Measurements from ENCODE around the gene DYNLRB1. TPM values are rescaled to one million over a fixed set of nuclear protein-coding genes. Genes with fewer than 3 reads are reported as not detected.
A peak's percentile ranks its signal among the peaks of the same experiment; 100 is the strongest.

DYNLRB1 gene
- total and polyA plus RNA-seq, 2 donors from 2014 or later = 185 to 676 TPM

DNA sequence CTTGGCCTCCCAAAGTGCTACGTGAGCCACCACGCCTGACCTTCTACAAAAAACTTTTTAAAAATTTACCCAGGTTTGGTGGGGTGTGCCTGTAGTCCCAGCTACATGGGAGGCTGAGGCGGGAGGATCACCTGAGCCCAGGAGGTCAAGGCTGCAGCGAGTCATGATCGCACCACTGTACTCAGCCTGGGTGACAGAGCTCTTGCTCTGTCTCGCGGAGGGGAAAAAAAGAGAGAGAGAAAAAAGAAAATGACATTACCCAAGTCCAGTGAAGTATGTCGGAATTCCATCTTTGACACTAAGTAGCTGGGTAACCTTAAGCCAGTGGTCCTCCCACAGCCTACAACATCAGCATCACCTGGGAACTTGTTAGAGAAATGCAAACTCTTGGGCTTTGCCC is 23.5 kb downstream of the DYNLRB1 start:
- FAIRE-seq (no peak), DNase-seq (no peak)
- TF ChIP-seq, protein P1, sequence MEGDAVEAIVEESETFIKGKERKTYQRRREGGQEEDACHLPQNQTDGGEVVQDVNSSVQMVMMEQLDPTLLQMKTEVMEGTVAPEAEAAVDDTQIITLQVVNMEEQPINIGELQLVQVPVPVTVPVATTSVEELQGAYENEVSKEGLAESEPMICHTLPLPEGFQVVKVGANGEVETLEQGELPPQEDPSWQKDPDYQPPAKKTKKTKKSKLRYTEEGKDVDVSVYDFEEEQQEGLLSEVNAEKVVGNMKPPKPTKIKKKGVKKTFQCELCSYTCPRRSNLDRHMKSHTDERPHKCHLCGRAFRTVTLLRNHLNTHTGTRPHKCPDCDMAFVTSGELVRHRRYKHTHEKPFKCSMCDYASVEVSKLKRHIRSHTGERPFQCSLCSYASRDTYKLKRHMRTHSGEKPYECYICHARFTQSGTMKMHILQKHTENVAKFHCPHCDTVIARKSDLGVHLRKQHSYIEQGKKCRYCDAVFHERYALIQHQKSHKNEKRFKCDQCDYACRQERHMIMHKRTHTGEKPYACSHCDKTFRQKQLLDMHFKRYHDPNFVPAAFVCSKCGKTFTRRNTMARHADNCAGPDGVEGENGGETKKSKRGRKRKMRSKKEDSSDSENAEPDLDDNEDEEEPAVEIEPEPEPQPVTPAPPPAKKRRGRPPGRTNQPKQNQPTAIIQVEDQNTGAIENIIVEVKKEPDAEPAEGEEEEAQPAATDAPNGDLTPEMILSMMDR (IDR thresholded peaks at IDR 0.05; ENCODE audit: borderline replicate concordance, extremely low read depth, insufficient read depth) = no peak
- Histone ChIP-seq H3K9ac (ENCODE audit: low read length in 3 of 3) (no peak overlapping the region), H3K27me3 (ENCODE audit: control insufficient read depth, insufficient read depth, low read length) (no peaks in the 10 kb centered on the region), H3K4me1 (ENCODE audit: control insufficient read depth in 2 of 3, insufficient read depth in 2 of 3, low read depth in 1 of 3, low read length in 3 of 3) (no peaks in the 10 kb centered on the region), H3K9me3 (ENCODE audit: control insufficient read depth in 2 of 3, insufficient read depth in 1 of 3, low read length in 3 of 3) (no peaks in the 10 kb centered on the region), H3K4me3 (ENCODE audit: low read length in 3 of 3) (no peak overlapping the region), H3K36me3 (ENCODE audit: control insufficient read depth in 2 of 3, insufficient read depth in 3 of 3, low read length in 3 of 3) (peaks cover 0 to 41% (median 13%) of the 10 kb centered on the region in 3 donors), H3K27ac (ENCODE audit: low read depth in 2 of 2, low read length in 2 of 2) (no peak overlapping the region)
- intact Hi-C loops (cut with DNase I) = no loop called here

- Histone ChIP-seq H3K4me3 (ENCODE audit: low read length in 3 of 3) (no peak overlapping the region), H3K27me3 (ENCODE audit: control insufficient read depth, insufficient read depth, low read length) (no peaks in the 10 kb centered on the region), H3K9me3 (ENCODE audit: control insufficient read depth in 2 of 3, insufficient read depth in 1 of 3, low read length in 3 of 3) (no peaks in the 10 kb centered on the region), H3K9ac (ENCODE audit: low read length in 3 of 3) (peak overlapping the region in 1 of 3 donors; percentile 26), H3K27ac (ENCODE audit: low read depth in 2 of 2, low read length in 2 of 2) (no peak overlapping the region), H3K4me1 (ENCODE audit: control insufficient read depth in 2 of 3, insufficient read depth in 2 of 3, low read depth in 1 of 3, low read length in 3 of 3) (no peaks in the 10 kb centered on the region), H3K36me3 (ENCODE audit: control insufficient read depth in 2 of 3, insufficient read depth in 3 of 3, low read length in 3 of 3) (peaks cover 0 to 31% (median 6%) of the 10 kb centered on the region in 3 donors)
- FAIRE-seq (no peak), DNase-seq (no peak)
- TF ChIP-seq, protein P1 (IDR thresholded peaks at IDR 0.05; ENCODE audit: borderline replicate concordance, extremely low read depth, insufficient read depth) = no peak
- intact Hi-C loops (cut with DNase I) = no loop called here
Observed at GRCh38 chr20:34540596-34541263, 24.5 kb downstream of the DYNLRB1 start.

GRCh38 chr20:34541264-34541901 is 25.2 kb downstream of the DYNLRB1 start:
- Histone ChIP-seq H3K36me3 (ENCODE audit: control insufficient read depth in 2 of 3, insufficient read depth in 3 of 3, low read length in 3 of 3) (peaks cover 0 to 25% (median 6%) of the 10 kb centered on the region in 3 donors), H3K27ac (ENCODE audit: low read depth in 2 of 2, low read length in 2 of 2) (no peak overlapping the region), H3K9me3 (ENCODE audit: control insufficient read depth in 2 of 3, insufficient read depth in 1 of 3, low read length in 3 of 3) (no peaks in the 10 kb centered on the region)

More at GRCh38 chr20:34541264-34541901, 25.2 kb downstream of the DYNLRB1 start:
- H3K27me3 ChIP-seq (ENCODE audit: control insufficient read depth, insufficient read depth, low read length) = no peaks in the 10 kb centered on the region
- TF ChIP-seq, protein P1 (IDR thresholded peaks at IDR 0.05; ENCODE audit: borderline replicate concordance, extremely low read depth, insufficient read depth) = no peak
- no peaks in the 10 kb centered on the region for H3K4me1 ChIP-seq (ENCODE audit: control insufficient read depth in 2 of 3, insufficient read depth in 2 of 3, low read depth in 1 of 3, low read length in 3 of 3)
- FAIRE-seq (no peak), DNase-seq (no peak)
- no peak overlapping the region for H3K4me3 ChIP-seq (ENCODE audit: low read length in 3 of 3)
- no peak overlapping the region for H3K9ac ChIP-seq (ENCODE audit: low read length in 3 of 3)
- intact Hi-C loops (cut with DNase I) = no loop called here
